HEK293 (cell line): ENCODE data around the gene COL9A3.
A peak's percentile ranks its signal among the peaks of the same experiment; 100 is the strongest.

ENCODE experiments used
- CTCF ChIA-PET: fragments of 350-600 bp; formaldehyde crosslinking; extraction: SDS; loops from one replicate; lab custom pipeline; 2021; ENCODE audit warnings: antibody characterized with exemption; lab: Yijun Ruan, JAX
- POLR2A ChIA-PET: fragments of 300-600 bp; formaldehyde crosslinking; extraction: SDS; loops from one replicate; lab custom pipeline; 2020; ENCODE audit warnings: antibody characterized with exemption, inconsistent platforms; lab: Yijun Ruan, JAX
- H3K27ac ChIP-seq: fragments of 200-500 bp; sonication (Bioruptor generic); 2 replicates; pipeline ENCODE4 v1.5.1; 2014; ENCODE audit warnings: low read depth, low read length, control low read depth, inconsistent platforms; ENCODE audit errors: extremely low read depth
- H3K36me3 ChIP-seq, 2 experiments: fragments of 200-500 bp in 1 of 2; sonication (Bioruptor generic) in 1 of 2; 1 replicate in 1 of 2; 2 replicates in 1 of 2; pipeline ENCODE4 v1.5.1; 2014 to 2017; ENCODE audit warnings: inconsistent platforms in 2 of 2, low read length in 2 of 2; ENCODE audit not compliant: control insufficient read depth in 2 of 2, insufficient read depth in 1 of 2
- H3K4me1 ChIP-seq: fragments of 200-500 bp; sonication (Bioruptor generic); 2 replicates; pipeline ENCODE4 v1.5.1; 2014; ENCODE audit warnings: mild to moderate bottlenecking, low read length, inconsistent platforms; ENCODE audit not compliant: control insufficient read depth, insufficient read depth
- H3K4me3 ChIP-seq: 2 replicates; pipeline ENCODE4 v1.5.1; 2011; ENCODE audit warnings: low read depth, mild to moderate bottlenecking, control low read depth, low read length, moderate library complexity
- H3K9me3 ChIP-seq: fragments of 200-500 bp; sonication (Bioruptor generic); 2 replicates; pipeline ENCODE4 v1.5.1; 2014; ENCODE audit warnings: low read depth, low read length, inconsistent platforms; ENCODE audit not compliant: control insufficient read depth, insufficient read depth
- ATF2 ChIP-seq: fragments of 450-650 bp; formaldehyde crosslinking; IDR thresholded peaks from 2 replicates; pipeline ENCODE4 v1.5.1; 2016; ENCODE audit warnings: missing biosample characterization, missing genetic modification characterization, low read depth
- INSM2 ChIP-seq: fragments of 450-650 bp; formaldehyde crosslinking; IDR thresholded peaks from 2 replicates; pipeline ENCODE4 v1.5.1; 2016; ENCODE audit warnings: missing biosample characterization, missing genetic modification characterization
- MEIS1 ChIP-seq: sonication (generic); formaldehyde crosslinking; IDR thresholded peaks from 2 replicates; pipeline ENCODE4 v1.8.1; 2022; ENCODE audit warnings: missing genetic modification reagents, mild to moderate bottlenecking, borderline replicate concordance
- MYNN ChIP-seq: fragments of 450-650 bp; formaldehyde crosslinking; IDR thresholded peaks from 2 replicates; pipeline ENCODE4 v1.5.1; 2016; ENCODE audit warnings: missing biosample characterization, missing genetic modification characterization, borderline replicate concordance
- OVOL3 ChIP-seq: fragments of 450-650 bp; formaldehyde crosslinking; IDR thresholded peaks from 2 replicates; pipeline ENCODE4 v1.5.1; 2016; ENCODE audit warnings: missing biosample characterization, missing genetic modification characterization
- ZBTB20 ChIP-seq: fragments of 450-650 bp; formaldehyde crosslinking; IDR thresholded peaks from 2 replicates; pipeline ENCODE4 v1.5.1; 2016; ENCODE audit warnings: missing biosample characterization, missing genetic modification characterization
- ZEB2 ChIP-seq: fragments of 450-650 bp; formaldehyde crosslinking; IDR thresholded peaks from 2 replicates; pipeline ENCODE4 v1.5.1; 2016; ENCODE audit warnings: missing biosample characterization, missing genetic modification characterization
- ZNF391 ChIP-seq: fragments of 450-650 bp; formaldehyde crosslinking; IDR thresholded peaks from 2 replicates; pipeline ENCODE4 v1.5.1; 2016; ENCODE audit warnings: low read depth, missing biosample characterization, missing genetic modification characterization, borderline replicate concordance
- ZNF518A ChIP-seq: fragments of 450-650 bp; formaldehyde crosslinking; conservative IDR thresholded peaks from 2 replicates; pipeline ENCODE4 v1.5.1; 2016; ENCODE audit warnings: low read depth, missing biosample characterization, missing genetic modification characterization
- ZNF585B ChIP-seq: fragments of 450-650 bp; formaldehyde crosslinking; IDR thresholded peaks from 2 replicates; pipeline ENCODE4 v1.5.1; 2016; ENCODE audit warnings: missing biosample characterization, missing genetic modification characterization
- ZNF658 ChIP-seq: fragments of 450-650 bp; formaldehyde crosslinking; IDR thresholded peaks from 2 replicates; pipeline ENCODE4; 2016; ENCODE audit warnings: missing biosample characterization, missing genetic modification characterization
- ZNF707 ChIP-seq: fragments of 450-650 bp; formaldehyde crosslinking; IDR thresholded peaks from 2 replicates; pipeline ENCODE4 v1.5.1; 2016; ENCODE audit warnings: missing biosample characterization, missing genetic modification characterization
- ZNF791 ChIP-seq: fragments of 450-650 bp; formaldehyde crosslinking; IDR thresholded peaks from 2 replicates; pipeline ENCODE4 v1.5.1; 2016; ENCODE audit warnings: missing biosample characterization, missing genetic modification characterization
- ZNF843 ChIP-seq: fragments of 450-650 bp; formaldehyde crosslinking; IDR thresholded peaks from 2 replicates; pipeline ENCODE4 v1.5.1; 2016; ENCODE audit warnings: missing biosample characterization, missing genetic modification characterization
- TF ChIP-seq, protein P1 (sequence below): fragments of 450-650 bp; formaldehyde crosslinking; IDR thresholded peaks from 2 replicates; pipeline ENCODE4 v1.5.1; 2016; ENCODE audit warnings: missing biosample characterization, missing genetic modification characterization

Gene COL9A3

GRCh38 chr20:62799873-62800272, 17.0 kb upstream of the COL9A3 start:
- ChIA-PET CTCF (interaction anchor here (1.1 kb wide), 1 partner anchor 8 kb away, joined by 3 read pairs; no protein-coding TSS in a partner anchor), POLR2A (no interaction called here)
- H3K36me3 ChIP-seq = peaks cover 0 to 46% of the 10 kb centered on the region in 2 experiments; a peak in 1 of 3 replicates

DNA sequence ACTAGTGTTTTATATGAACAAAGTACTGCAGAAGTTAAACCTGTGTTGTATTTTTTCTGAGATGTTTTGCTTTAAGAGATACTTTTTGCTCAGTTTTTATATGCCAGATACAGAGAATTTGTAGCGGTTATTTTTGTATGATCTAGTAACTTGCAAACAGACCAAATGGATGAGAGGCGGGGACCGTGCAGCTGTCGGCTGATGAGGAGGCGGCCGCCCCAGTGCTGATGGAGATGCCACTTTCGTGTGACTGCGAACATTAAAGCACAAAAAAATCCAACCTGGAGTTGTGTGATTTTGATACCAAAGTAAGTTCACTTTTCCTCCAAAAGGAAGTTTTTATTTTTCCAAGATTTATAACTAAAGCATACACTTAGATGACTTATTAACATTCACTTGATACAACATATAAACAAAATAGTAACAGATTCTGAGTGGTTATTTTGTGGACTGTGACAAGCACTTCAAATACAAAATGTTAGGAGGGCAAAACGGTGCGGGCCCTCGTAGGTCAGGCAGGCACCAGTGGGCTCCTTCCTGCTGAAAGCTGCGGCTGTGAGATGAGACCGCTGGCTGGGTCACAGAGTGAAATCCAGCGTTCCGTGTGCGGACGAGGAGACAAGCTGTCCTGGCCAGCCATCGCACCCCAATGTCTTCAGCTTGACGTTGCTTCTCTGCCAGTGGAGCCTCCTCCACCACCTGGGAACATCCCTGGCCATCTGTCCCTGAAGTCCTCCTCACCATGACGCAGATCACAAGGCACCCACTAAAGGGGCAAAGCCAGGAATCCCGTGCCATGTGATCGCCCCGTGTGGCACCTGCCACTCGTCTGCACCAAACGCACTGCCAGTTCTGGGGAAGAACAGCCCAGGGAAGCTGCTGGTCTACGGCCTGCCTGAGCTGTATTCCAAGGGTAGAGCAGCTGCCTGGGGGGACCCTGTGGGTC, 16.3 kb upstream of the COL9A3 start:
- ChIA-PET CTCF (interaction anchor here (1.1 kb wide), 1 partner anchor 9 kb away, joined by 4 read pairs; no protein-coding TSS in a partner anchor), POLR2A (no interaction called here)
- H3K36me3 ChIP-seq = peaks cover 0 to 46% of the 10 kb centered on the region in 2 experiments; a peak in 1 of 3 replicates
- H3K4me1 ChIP-seq = no peaks in the 10 kb centered on the region
- no peak overlapping the region for H3K4me3 ChIP-seq
- TF ChIP-seq ZNF585B (tag by site-specific recombination) (peak; percentile 54), MEIS1 (CRISPR knock-in tag) (no peak)
- H3K9me3 ChIP-seq = no peaks in the 10 kb centered on the region
- H3K27ac ChIP-seq = no peak overlapping the region

More at GRCh38 chr20:62799873-62800272, 17.0 kb upstream of the COL9A3 start:
- Histone ChIP-seq H3K27ac (no peak overlapping the region), H3K4me3 (no peak overlapping the region)
- TF ChIP-seq ZNF791 (no peak), ZNF658 (no peak), ZNF518A (tag by site-specific recombination) (no peak), ATF2 (tag by site-specific recombination) (no peak)
- TF ChIP-seq, all 188 proteins: peak for 0
- Histone ChIP-seq H3K9me3 (no peaks in the 10 kb centered on the region), H3K4me1 (no peaks in the 10 kb centered on the region)

DNA sequence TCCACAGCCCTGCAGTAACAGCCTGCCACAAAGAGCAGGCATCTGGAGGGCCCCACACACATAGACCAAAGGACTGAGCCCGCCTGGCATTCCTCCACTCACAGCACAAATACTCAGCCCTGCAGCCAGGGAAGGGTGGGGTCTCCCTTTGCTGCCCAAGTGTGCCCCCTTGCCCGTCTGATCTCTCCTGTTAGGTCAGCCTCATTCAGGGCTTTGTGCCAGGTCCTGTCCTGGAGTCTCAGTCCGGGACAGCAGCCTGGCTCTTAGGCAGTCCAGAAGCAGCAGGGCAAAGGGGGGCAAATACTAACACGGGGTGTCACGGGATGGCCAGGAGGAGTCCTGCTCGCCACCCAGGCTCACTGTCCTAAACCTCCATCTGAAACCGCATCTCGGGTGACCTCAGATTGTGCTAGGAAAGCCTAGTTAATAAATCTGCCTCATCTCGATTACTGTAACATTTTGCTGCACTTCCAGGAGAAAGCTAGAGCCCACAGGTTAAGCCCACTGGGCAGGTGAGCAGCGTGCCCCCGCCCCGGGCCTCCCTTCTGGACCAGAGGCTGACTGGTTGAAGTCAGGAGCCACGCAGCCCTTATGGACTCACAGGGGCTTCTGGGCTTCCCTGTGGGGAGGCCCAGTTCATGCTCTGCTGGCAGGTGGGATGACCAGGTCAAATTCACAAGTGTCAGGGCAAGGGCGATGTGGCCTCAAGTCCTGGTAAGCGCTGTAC, 15.4 kb upstream of the COL9A3 start:
- Histone ChIP-seq H3K4me1 (no peaks in the 10 kb centered on the region), H3K4me3 (no peak overlapping the region)
- CTCF ChIA-PET = interaction anchor here (0.6 to 1.1 kb wide), 2 partner anchors 10 to 124 kb away, joined by 3 to 4 read pairs; no protein-coding TSS in a partner anchor
- TF ChIP-seq ATF2 (tag by site-specific recombination) = no peak
- TF ChIP-seq MYNN (tag by site-specific recombination) = no peak
- no peak for TF ChIP-seq ZNF707 (tag by site-specific recombination)
- no peak for TF ChIP-seq ZBTB20 (tag by site-specific recombination)
- TF ChIP-seq ZNF391 (tag by site-specific recombination) = no peak
- no peak for TF ChIP-seq OVOL3 (tag by site-specific recombination)
- no peak for TF ChIP-seq ZEB2 (tag by site-specific recombination)
- TF ChIP-seq, protein P1, sequence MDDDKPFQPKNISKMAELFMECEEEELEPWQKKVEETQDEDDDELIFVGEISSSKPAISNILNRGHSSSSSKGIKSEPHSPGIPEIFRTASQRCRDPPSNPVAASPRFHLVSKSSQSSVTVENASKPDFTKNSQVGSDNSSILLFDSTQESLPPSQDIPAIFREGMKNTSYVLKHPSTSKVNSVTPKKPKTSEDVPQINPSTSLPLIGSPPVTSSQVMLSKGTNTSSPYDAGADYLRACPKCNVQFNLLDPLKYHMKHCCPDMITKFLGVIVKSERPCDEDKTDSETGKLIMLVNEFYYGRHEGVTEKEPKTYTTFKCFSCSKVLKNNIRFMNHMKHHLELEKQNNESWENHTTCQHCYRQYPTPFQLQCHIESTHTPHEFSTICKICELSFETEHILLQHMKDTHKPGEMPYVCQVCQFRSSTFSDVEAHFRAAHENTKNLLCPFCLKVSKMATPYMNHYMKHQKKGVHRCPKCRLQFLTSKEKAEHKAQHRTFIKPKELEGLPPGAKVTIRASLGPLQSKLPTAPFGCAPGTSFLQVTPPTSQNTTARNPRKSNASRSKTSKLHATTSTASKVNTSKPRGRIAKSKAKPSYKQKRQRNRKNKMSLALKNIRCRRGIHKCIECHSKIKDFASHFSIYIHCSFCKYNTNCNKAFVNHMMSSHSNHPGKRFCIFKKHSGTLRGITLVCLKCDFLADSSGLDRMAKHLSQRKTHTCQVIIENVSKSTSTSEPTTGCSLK (tag by site-specific recombination) = no peak
- TF ChIP-seq ZNF843 = no peak
- TF ChIP-seq INSM2 (tag by site-specific recombination) = no peak

More for the DNA sequence above, 15.4 kb upstream of the COL9A3 start:
- POLR2A ChIA-PET = no interaction called here
- H3K36me3 ChIP-seq = peaks cover 0 to 46% of the 10 kb centered on the region in 2 experiments; a peak in 1 of 3 replicates
- H3K27ac ChIP-seq = no peak overlapping the region
- H3K9me3 ChIP-seq = no peaks in the 10 kb centered on the region
